NCI-H2107 treated with DMSO at 0.1 percent for 48 hours (cell line): ENCODE data around the gene CDKAL1.
"Not testable (repeated sequence)": the region's sequence is repeated elsewhere in the genome, so short reads cannot be mapped to it uniquely, and the experiment has no call there.

Source experiments
- DNase-seq: peaks from one replicate; lab custom pipeline; 2025; ENCODE audit not compliant: unreplicated experiment; lab: John Stamatoyannopoulos, UW

Gene CDKAL1

GRCh38 chr6:21228876-21229460 lies 694.7 kb downstream of the CDKAL1 start:
- DNase-seq, result no peak

GRCh38 chr6:21230536-21230935 lies 696.3 kb downstream of the CDKAL1 start:
- DNase-seq, result no peak

- DNase-seq, result no peak
These were observed 700.9 kb downstream of the CDKAL1 start for GRCh38 chr6:21235162-21235561.

DNA sequence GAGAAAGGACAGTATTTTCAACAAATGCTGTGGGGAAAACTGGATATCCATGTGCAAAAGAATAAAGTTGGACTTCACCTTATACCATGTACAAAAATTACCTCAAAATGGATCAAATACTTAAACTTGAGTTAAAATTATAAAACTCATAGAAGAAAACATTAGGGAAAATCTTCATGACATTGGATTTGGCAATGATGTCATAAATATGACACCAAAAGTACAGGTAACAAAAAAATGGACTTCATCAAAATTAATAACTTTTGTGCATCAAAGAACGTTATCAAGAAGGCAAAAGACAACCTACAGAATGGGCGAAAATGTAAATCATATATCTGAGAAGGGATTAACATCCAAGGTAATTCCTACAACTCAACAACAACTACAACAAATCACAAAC lies 704.0 kb downstream of the CDKAL1 start:
- DNase-seq, result no peak

DNA sequence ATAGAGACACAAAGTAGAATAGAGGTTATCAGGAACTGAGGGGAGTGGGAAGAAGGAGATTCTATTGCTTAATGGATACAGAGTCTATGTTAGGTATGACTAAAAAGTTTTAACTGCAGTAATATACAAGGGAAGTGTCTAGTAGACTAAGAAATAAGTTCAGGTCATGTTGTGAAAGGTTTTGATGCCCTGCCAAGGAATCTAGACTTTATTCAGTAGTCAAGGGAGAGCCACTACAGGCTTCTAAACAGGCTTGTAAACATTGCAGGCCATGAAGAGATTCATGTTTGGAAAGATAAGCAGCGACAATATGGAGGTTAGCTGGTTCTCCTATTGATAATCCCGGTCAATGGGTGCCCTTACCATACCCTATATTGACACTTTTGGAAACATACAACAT lies 706.5 kb downstream of the CDKAL1 start:
- DNase-seq, result no peak

DNA sequence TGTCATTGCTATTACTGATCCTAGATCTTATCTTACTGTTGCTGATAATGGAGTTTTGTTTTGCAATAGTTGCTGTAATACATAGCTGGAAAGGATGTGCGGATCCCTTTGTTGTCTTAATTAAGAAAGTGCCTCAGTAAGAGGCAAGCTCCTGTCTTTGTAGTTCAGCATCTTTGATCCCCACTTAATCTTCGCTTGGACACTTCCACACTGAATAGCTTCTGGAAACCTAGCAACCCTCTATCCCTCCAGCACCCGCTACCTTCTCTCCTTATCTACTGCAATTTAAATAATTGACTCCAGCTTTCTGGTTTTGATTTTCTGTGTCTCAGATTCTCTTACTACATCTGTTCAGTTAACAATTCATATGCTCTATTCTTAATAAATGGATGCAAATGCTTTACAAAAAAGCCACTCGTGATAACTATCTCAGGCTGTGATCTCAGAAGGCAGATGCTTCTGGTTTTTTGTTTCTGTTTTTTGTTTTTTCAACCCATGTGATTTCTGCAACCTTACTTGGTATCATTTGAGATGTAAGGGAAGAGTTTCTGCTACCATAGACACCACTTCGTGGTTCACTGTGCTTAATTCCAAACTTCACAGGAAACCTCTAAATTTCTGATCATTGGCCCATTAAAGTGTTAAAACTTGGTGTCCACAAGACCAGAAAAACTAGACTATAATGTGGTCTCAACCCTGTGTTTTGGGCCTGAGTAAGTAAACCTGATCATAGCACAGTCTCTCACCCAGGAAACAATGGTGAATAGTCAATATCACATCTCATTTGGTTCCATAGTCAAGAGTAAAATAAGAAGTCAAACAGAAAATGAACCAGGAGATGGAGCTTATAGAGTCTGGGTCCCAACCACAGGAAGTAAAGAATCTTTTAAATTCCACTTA lies 707.2 kb downstream of the CDKAL1 start:
- DNase-seq, result no peak

GRCh38 chr6:21244897-21245470 lies 710.7 kb downstream of the CDKAL1 start:
- DNase-seq, result no peak

GRCh38 chr6:21245488-21245887 lies 711.2 kb downstream of the CDKAL1 start:
- no peak for DNase-seq

GRCh38 chr6:21246075-21246474 lies 711.8 kb downstream of the CDKAL1 start:
- no peak for DNase-seq

GRCh38 chr6:21254460-21254859 lies 720.2 kb downstream of the CDKAL1 start:
- not testable (repeated sequence) for DNase-seq

GRCh38 chr6:21256197-21256596 lies 721.9 kb downstream of the CDKAL1 start:
- no peak for DNase-seq

DNA sequence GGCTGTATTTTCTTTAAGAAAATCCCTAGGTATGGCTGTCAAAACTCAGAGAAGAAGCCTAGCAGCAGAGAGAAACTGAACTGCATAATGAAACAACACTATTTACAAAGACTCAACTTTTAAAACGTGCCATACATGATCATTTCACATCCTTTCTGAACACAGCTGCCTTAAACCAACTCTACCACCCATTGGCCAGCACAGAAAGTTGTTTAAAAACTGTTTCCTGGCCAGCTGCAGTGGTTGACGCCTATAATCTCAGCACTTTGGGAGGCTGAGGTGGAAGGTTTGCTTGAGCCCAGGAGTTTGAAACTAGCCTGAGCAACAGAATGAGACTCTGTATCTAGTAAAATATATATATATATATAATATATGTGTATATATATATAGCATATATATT lies 722.9 kb downstream of the CDKAL1 start:
- no peak for DNase-seq

- no peak for DNase-seq
These were observed 724.4 kb downstream of the CDKAL1 start for GRCh38 chr6:21258665-21259064.

GRCh38 chr6:21259660-21260059 lies 725.4 kb downstream of the CDKAL1 start:
- no peak for DNase-seq

GRCh38 chr6:21262504-21262903 lies 728.2 kb downstream of the CDKAL1 start:
- DNase-seq, result no peak

DNA sequence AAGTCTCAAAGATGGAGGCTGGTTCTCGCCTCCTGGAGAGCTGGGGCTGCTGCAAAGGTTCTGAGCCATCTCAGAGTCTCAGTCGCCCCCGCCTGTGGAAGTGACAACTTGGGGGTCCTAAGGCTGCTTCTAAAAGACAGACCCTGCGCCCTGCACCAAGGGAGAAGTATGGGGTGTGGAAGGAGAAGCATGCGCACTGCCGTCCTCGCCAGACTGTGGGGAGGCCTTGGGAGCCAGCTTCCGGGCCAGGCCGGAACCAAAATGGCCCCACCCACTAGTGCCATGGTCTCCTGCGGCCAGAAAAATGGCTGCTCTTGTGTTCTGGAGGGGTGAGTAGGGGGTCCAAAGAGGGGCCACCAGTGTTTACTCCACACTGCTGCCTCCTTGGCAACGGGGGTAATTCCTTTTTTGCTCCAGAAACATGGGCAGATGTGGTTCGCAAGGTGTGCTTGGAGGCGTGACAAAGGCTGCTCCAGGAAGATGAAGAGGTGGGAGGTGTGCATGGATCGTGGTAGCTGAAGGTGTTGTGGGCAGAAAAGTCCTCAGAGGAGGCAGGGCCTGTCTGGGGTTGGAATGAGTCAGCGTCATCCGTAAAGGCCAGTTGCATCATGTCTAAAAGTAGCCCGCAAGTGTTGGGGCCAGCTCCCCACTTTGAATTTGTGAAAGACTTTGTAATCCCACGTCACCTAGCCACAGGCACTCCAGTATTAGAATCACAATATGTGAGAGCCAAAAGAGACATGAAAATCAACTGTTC lies 729.5 kb downstream of the CDKAL1 start:
- no peak for DNase-seq

GRCh38 chr6:21264288-21265033 lies 730.2 kb downstream of the CDKAL1 start:
- DNase-seq, result peak; percentile 79

GRCh38 chr6:21265034-21265729 lies 730.9 kb downstream of the CDKAL1 start:
- no peak for DNase-seq

- DNase-seq, result no peak
These were observed 731.4 kb downstream of the CDKAL1 start for GRCh38 chr6:21265730-21266044.

DNA sequence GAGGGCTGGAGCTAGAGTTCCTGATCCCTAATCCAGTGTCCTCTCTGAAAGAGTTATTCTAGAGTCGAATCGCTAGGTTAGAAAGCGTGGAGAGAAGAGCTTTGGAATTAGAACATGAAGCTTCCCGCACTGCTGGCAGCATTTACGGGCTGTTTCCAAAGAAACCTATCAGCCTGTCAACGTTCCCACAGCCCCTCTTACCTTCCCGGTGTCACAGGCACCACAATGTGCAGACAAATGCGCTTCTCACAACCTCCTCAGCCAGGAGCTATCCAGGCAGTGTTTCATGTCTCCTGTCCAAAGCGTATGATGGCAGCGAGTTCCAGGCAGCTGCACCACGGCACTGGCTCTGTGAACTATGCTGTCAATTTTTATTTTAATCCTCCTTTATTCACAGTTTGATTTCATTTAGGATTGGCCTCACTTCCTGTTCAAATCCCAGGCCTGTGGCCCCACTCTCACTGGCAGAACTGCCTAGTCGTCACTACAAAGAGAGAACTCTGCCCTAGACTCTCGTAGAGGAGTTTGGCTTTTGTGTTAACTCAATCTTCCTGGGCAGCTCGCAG lies 736.5 kb downstream of the CDKAL1 start:
- DNase-seq, result no peak
